Activated T-cell treated with anti-CD3 and anti-CD28 coated beads for 4 hours (primary cell): Measurements from ENCODE around the gene UBE3A.

Source experiments
- DNase-seq: peaks from one replicate; pipeline ENCODE4 v3.0.0-alpha.2; 2020

UBE3A gene

GRCh38 chr15:25325187-25325586 lies 113.6 kb downstream of the UBE3A start:
- no peak for DNase-seq

GRCh38 chr15:25323420-25323819 lies 115.4 kb downstream of the UBE3A start:
- DNase-seq, result no peak

- DNase-seq, result no peak
Measured at GRCh38 chr15:25287823-25288222, 151.0 kb downstream of the UBE3A start.
